HG03045 (cell line): ENCODE measurements around the gene ERP29.
"Not testable (repeated sequence)": the region's sequence is repeated elsewhere in the genome, so short reads cannot be mapped to it uniquely, and the experiment has no call there.

Experiments used
- ATAC-seq: cut with Tn5 transposase; IDR thresholded peaks from one replicate; pipeline ENCODE4 v1.9.1; 2021; ENCODE audit warnings: mild to moderate bottlenecking, moderate library complexity; ENCODE audit not compliant: unreplicated experiment

Gene ERP29

DNA sequence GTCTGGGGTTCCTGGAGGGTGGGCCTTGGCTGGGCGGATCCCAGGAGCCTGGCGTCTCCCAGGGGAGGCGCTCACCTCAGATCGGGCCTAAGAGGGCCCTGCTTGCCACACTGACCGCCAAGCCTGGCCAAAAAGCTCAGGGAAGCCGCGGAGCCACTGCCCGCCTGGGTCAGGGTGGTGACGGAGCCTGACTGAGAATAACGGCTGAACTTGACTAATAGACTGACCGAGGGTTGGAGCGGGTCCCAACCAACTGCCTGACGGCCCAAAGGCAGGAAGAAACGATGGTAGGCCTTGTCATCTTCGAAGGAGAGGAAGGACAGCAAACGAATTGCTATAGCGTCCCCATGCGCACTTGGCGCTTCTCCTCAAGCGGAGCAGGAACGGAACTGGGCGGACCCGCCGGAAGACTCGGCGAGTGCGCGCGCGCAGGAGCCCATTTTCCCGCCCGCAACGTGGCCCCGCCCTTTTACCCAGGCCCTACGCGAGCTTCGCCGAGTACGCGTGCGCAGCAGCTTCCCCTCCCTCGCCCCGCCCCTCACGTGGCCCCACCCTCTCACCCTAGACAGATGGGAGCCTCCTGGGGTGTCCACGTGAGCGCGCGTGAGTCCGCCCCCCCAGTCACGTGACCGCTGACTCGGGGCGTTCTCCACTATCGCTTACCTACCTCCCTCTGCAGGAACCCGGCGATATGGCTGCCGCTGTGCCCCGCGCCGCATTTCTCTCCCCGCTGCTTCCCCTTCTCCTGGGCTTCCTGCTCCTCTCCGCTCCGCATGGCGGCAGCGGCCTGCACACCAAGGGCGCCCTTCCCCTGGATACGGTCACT, at the start of gene ERP29, which contains the start of gene TMEM116:
Gene ERP29, plus strand, starts transcription at position 652 of the 826 bp plus-strand sequence. Its CDS starts 40 bp downstream, at position 692.
Gene TMEM116, minus strand, starts transcription at position 391 of the 826 bp plus-strand sequence. CDS start 7,895 bp downstream, outside the sequence.
- ATAC-seq = peak; percentile 77

DNA sequence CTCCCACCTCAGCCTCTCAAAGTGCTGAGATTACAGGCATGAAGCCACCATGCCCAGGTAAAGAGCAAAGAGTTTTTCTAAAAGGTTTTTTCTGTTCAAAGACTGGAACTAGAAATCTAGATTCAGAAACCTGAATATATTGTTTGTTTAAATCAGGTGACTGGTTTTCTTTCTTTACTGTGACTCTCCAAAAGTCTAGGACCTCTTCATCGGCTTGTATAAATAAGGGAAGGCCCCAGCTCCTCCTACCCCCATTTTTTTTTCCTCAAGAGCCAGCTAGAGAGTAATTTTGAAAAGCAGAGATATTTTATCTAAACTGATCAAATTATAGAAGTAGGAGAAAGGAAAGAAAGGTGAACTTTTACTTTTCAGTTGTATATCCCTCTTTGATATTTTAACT, 48.3 kb upstream of the ERP29 start:
- no peak for ATAC-seq

DNA sequence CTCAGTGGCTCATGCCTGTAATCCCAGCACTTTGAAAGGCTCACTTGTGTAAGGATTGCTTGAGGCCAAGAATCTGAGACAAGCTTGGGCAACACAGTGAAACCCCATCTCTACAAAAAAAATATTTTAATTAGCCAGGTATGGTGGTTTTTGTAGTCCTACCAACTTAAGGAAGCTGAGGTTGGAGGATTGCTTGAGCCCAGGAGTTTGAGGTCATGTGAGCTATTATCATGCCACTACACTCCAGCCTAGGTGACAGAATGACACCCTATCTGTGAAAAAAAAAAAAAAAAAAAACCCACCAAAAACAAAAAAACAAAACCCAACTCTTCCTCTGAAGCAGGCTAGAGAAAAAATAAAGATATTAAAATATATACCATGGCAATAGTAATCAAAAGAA, 41.4 kb upstream of the ERP29 start:
- no peak for ATAC-seq

GRCh38 chr12:111975161-111975931, 37.9 kb upstream of the ERP29 start:
- no peak for ATAC-seq

GRCh38 chr12:111976291-111976690, 36.9 kb upstream of the ERP29 start:
- no peak for ATAC-seq

- no peak for ATAC-seq
These were observed 36.4 kb upstream of the ERP29 start for GRCh38 chr12:111976860-111977259.

DNA sequence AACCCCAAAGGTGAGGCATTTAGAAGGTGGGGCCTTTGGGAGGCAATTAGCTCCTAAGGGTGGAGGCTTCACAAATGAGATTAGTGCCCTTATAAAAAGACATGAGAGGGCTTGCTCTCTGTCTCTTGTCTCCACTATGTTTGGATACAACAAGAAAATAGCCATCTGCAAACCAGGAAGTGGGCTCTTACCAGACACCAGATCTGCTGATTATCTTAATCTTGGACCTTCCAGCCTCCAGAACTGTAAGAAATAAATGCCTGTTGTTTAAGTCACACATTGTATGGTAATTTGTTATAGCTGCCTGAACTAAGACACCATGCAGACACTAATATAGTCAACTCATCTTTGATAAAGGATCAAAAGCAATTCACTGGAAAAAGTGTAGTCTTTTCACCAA, 34.7 kb upstream of the ERP29 start:
- ATAC-seq = no peak

GRCh38 chr12:111980598-111980997, 32.6 kb upstream of the ERP29 start:
- no peak for ATAC-seq

DNA sequence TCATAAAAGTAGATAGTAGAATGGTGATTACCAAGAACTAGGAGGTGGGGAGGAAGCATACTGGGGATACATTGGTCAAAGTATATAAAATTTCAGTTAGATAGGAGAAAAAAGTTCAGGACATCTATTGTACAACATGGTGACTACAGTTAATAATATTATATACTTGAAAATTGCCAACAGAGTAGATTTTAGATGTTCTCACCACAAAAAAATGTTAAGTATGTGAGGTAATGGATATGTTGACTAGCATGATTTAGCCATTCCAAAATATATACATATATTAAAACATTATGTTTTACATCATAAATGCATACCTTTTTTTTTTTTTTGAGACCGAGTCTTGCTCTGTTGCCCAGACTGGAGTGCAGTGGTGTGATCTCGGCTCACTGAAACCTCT, 31.2 kb upstream of the ERP29 start:
- no peak for ATAC-seq

DNA sequence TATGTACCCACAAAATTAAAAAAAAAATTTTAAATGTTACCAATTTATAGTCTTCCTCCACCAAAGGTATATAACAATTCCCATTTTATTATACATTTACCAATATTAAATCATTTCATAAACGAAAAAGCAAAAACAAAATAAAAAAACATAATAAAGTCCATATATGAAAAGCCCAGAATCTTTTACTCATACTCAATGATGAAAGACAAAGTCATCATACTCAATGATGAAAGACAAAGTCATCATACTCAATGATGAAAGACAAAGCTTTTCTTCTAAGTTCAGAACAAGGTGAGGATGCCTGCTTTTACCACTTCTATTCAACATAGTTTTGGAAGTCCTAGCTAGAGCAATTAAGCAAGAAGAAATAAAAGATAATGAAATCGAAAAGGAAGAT, 28.4 kb upstream of the ERP29 start:
- ATAC-seq = no peak

- ATAC-seq = no peak
These were observed 21.7 kb upstream of the ERP29 start for GRCh38 chr12:111991535-111991934.

GRCh38 chr12:111991946-111992345, 21.3 kb upstream of the ERP29 start:
- ATAC-seq = no peak

DNA sequence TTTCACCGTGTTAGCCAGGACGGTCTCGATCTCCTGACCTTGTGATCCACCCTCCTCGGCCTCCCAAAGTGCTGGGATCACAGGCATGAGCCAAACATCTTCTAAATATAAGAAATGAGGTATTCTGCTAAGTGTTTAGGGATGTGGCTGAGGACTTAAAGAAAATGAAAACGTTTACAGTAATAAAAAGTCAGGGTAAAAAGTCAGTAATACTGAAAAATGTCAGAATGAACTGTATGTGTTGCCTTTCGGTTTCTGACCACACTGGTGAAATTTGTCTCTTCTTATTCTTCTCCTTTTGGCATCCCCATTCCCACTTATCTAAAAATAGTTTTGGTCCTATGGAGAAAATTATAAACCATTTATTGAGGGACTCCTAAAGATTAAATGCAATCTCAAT, 20.8 kb upstream of the ERP29 start:
- ATAC-seq = no peak

GRCh38 chr12:111993292-111994150, 19.7 kb upstream of the ERP29 start:
- ATAC-seq = no peak

DNA sequence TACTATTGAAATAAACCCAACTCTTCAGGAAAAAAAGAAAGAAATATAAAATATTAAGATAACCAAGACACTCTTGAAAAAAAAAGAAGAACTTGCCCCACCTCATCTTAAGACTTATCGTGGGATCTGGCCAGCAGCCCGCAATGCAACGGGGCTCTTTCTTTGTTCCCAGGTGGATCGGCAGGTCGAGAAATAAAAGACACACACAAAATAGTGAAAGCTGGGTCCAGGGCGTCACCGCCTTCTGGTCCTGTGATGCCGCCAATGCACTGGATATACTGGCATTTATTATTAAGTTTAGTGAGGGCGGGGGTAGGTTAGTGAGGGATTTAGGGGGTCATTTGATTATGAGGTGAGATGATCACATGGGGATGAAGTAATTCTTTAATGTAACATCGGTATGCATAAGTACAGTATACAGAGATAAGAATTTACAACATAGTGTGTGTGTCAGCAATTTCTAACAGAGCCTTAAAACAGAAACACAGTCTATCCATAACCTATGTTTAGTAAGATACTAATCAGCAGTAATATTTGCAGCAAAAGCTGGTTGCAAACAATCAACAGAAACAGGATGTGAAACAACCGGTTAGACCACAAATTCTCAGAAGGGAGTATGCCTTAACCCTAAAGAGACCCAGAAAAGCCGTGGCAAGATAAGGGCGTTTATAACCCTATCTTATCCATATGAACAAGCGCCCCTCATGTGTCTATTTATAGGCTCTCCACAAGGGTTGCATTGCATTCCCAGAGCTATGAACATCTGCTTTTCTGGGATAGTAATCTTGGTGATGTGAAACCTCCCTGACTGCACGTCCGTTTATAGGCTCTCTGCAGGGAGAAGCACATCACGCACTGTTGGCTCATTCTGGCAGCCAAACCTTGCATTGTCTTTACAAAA, 18.8 kb upstream of the ERP29 start:
- not testable (repeated sequence) for ATAC-seq

DNA sequence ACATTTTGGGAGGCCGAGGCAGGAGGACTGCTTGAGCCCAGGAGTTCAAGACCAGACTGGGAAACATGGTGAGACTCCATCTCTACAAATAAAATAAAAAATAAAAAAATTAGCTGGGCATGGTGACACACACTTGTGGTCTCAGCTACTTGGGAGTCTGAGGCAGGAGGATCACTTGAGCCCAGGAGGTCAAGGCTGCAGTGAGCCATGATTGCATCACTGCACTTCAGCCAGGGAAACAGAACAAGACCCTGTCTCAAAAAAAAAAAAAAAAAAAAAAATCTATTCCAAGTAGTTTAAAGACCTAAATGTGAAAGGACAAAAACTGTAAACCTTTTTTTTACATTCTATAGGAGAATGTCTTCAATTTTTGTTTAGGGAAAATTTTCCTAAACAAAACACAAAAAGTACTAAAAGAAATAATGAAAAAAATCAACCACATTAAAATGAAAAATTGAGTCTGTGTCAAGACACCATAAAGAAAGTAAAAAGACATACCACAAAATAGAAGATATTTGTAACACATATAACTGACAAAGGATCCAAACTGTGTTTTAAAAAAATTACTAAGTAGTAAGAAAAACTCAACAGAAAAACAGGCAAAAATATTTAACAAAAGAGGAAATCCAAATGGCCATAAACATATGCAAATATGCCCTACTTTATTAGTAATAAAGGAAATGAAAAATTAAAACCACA, 17.3 kb upstream of the ERP29 start:
- no peak for ATAC-seq

DNA sequence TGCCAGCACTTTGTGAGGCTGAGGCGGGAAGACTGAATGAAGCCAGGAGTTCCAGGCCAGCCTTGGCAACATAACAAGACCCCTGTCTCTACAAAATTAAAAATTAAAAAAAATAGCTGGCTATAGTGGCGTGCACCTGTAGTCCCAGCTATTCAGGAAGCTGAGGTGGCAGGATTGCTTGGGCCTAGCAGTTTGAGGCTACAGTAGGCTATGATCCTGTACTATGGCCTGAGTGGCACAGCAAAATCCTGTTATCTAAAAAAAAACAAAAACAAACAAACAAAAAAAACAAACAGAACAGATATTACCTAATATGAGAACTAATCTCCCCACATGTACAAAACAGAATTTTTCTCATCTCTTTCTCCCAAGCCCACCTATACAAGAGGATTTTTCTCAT, 15.9 kb upstream of the ERP29 start:
- ATAC-seq = no peak

- ATAC-seq = no peak
These were observed 15.2 kb upstream of the ERP29 start for GRCh38 chr12:111998015-111998414.

- not testable (repeated sequence) for ATAC-seq
These were observed 14.1 kb upstream of the ERP29 start for GRCh38 chr12:111999129-111999528.
